ENCODE data around the gene SPEM1.
A peak's percentile ranks its signal among the peaks of the same experiment; 100 is the strongest.

SPEM1 gene

GRCh38 chr17:7419819-7420610 is at the start of gene SPEM1:
Gene SPEM1, plus strand, starts transcription at chr17:7420324. Its CDS starts 61 bp downstream, at chr17:7420385.
- DNase-seq: no peak

- DNase-seq: no peak
Measured at GRCh38 chr17:7370853-7371252, 49.3 kb upstream of the SPEM1 start.

- DNase-seq: no peak
Measured at GRCh38 chr17:7374353-7374752, 45.8 kb upstream of the SPEM1 start.

DNA sequence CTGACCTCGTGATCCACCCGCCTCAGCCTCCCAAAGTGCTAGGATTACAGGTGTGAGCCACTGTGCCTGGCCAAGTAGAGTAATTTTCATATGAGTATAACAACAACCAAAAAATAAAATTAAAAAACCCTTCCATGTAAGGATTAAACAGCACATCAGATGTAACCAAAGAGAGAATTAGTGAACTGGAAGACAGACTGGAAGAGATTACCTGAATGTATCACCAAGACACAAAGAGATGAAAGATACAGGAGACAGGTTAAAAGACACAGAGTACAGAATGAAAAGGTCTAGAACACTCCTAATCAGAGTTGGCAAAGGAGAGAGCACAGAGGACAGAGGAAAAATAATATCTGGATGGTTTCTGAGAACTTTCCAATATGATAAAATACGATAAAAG is 41.0 kb upstream of the SPEM1 start:
- DNase-seq: no peak

- DNase-seq: no peak
Measured at GRCh38 chr17:7380321-7380720, 39.8 kb upstream of the SPEM1 start.

GRCh38 chr17:7380855-7381683 is 39.1 kb upstream of the SPEM1 start, which contains the start of gene TNK1:
Gene TNK1, plus strand, starts transcription at chr17:7381089. Its CDS starts 1,838 bp downstream, at chr17:7382927.
- DNase-seq: no peak

GRCh38 chr17:7382901-7383300 is 37.2 kb upstream of the SPEM1 start:
- no peak for DNase-seq

DNA sequence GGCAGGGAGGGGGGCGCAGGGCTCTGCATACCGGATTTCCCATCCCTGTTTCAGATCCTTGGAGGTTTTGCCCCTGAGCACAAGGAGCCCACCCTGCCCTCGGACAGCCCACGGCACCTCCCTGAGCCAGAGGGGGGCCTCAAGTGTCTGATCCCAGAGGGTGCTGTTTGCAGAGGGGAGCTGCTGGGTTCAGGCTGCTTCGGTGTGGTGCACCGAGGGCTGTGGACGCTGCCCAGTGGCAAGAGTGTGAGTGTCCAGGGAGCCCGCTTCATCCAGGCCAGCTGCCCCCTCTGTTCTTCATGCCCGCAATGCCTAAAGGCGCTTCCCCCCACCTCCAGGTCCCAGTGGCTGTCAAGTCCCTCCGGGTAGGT is 36.8 kb upstream of the SPEM1 start:
- no peak for DNase-seq

DNA sequence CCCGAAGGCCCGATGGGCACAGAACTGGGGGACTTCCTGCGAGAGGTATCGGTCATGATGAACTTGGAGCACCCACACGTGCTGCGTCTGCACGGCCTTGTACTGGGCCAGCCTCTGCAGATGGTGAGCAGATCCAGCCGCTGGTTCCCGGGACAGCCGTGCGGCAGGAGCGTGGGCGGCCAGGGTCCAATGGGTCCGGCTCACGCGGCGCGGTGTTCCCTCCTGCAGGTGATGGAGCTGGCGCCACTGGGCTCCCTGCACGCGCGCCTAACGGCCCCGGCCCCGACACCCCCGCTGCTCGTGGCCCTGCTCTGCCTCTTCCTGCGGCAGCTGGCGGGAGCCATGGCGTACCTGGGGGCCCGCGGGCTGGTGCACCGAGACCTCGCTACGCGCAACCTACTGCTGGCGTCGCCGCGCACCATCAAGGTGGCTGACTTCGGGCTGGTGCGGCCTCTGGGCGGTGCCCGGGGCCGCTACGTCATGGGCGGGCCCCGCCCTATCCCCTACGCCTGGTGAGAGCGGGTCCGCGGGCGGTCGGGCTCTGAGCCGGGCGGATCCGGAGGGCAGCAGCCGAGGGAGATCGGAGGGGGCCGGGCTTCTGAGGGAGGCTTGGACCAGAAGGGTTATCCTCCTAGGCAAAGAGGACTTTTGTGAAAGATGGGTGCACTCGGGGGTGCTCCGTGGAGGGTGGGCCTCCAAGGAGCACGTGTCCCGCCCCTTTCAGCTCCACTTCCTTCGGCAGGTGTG is 36.2 kb upstream of the SPEM1 start:
- DNase-seq: no peak

GRCh38 chr17:7384489-7385081 is 35.5 kb upstream of the SPEM1 start:
- no peak for DNase-seq

- no peak for DNase-seq
Measured at GRCh38 chr17:7388856-7389255, 31.3 kb upstream of the SPEM1 start.

DNA sequence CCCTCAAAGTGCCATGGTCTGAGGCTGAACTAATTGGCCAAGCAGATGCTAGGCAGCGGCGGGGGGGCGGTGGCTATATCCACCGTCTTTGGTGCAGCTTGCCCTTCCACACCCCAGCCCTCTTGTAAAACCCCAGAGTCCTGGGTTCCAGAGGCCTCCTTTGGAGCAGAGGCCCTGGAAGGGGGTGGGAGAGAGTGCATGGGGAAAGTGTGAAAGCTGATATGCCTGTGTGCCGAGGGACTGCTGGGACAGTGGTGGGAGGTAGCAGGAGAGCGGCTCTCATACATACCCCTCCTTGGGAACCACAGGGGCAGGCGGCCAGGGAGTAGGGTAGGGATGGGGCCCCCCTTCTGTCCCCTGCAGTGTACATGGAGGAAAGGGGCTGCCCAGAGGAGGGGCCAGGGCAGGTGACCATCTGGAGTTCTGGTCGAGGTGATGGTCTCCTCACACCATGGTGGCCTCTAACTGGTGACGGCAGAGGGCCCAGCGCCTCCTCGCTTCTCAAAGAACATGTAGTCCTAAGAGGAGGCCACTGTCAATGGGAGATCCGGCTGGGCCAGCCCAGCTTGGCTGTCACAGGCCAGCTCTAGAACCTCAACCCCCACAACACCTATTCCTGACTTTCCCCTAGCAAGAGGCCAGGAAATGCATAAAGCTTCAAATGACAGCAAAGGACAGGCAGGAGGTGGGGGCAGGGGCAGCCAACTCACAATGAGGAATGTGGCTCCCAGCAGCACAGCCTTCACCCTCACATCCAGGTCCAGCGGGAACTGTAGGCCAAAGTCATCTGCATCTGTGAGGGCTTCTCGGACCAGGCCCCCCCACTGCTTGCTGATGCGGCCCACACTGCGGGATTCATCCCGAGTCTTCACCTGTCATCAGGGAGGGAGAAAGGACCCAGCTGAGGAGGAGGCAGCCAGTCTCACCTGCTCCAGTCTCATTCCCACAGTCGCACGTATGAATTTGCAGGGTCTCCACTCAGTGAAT is 29.9 kb upstream of the SPEM1 start:
- no peak for DNase-seq

DNA sequence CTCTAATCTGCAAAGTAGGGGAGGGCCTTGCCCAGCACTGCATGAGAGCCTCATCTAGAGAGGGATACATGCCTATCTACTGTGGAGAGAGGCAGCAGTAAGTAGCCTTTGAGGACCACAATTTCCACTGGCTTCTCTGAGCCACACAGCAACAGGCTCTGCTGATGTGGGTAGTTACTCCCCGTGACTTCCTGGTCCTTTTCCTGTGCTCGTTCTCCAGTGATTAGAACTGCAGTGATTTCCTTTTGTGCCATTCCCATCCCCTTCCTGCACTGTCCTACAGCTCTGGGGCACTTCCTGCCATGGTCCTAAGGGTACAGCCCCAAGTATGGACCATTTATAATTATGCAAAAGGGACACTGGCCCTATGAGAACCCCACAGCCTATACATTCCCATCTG is 28.8 kb upstream of the SPEM1 start:
- no peak for DNase-seq

DNA sequence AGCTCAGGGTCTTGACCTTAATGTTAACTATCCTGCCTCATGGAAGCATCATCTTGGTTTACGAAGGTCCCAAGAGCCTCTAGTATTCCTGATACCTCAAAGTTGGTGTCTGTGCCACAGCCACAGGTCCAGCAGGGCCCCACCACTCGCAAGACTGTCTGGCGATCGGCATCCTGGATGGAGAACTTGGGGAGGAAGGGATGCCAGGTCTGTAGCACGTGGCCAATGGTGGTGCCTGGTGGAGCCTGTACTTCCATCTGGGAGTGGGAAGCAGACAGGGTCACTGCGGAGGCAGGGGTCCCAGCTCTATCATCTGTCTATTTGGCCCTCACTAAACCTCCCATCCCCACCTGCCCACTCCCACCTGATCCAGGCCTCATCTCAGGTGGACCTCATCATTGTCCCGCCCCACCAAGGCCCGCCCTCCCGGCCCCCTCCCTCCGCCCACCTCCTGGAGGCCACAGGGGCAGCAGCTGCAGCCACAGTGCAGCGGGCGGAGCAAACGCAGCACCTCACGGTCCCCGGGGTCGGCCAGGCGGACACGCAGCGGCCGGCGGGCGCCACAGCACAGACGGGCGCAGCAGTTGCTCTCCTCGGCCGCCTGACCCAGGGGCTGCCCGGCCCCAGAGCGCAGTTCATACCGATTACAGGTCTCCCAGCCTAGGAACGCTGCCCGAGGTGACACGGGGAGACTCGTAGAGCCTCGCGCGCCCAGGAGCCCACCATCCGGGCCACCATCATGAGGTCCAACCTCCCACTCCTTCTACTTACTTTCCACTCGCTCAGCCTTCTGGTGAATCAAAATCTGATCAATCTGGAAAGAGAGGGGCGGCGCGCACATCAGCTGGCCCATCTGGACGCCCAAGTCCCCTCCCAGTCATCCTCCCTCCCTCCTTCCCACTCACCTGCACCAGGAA is 27.2 kb upstream of the SPEM1 start:
- no peak for DNase-seq

DNA sequence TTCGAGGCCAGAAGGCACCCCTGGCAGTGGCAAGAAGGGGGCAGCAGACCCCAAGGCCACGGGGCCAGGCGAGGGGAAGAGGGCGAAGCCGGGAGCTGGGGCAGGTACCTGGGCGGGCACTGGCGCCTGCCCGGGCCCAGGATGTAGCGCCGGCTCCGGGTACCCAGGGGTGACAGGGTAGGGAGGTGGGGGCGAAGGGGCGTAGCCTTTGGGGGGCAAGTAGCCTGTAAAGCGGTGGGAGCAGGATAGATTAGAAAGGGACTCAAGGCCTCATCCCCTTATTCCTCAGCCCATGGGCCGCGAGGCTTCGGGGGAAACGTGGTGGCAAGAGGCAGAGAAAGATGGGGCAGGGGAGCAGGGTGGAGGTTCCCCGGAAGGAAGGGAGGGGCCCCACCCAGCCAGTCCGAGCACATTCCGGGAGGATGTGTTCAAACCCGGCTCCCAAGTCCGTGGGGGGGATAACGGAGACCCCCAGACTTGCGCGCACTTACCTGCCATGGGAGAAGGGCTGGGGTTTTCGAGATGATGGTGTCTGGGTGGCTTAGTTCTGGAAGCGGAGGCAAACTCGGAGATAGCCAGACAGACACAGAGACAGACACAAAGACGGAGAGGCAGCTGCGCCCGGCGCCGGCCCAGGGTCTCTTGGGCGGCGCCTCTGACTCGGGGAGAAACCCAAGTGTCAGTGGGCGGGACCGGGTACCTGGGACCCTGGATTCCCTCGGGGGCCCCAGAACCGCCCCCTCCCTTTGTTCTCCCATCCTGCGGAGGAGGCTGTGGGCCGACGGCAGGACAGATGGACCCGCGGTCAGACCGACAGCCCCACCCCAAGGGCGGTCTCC is 26.3 kb upstream of the SPEM1 start:
- DNase-seq: no peak

DNA sequence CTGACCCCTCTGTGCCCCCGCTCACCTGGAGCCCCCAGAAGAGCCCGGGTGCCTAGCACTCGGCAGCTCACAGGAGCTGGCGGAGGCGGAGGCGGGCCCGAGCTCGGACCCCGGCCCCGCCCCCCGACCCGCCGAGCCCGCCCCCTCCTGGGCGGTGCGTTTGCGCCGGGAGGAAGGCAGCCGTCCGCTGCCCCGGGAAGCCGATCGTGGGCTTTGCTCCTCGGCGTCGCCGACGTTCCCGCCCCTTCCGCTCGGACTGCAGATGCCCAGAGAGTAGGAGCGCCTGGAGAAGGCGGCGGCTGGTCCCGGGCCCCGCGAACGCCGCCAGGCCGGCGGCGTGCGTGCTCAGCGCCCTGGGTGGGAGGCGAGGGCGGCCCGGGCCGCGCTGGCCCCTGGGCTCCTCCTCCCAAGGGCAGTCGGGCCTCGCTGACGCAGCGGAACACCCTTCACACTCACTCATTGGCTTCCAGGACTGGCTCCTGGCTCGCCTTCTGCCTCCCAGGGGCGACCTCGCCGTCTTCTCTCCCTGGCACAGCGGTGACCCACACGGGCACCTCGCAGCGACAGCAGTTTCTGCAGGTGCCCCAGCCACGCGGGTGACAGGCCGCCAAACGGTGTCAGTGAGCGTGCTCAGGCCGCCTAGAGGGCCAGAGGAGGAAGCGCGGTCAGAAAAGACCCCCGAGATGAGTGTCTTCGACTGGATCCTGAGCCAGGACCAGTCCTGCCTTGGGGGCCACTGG is 25.5 kb upstream of the SPEM1 start, which contains the start of gene PLSCR3:
Gene PLSCR3 (minus strand): TSS at position 74 of the 740 bp plus-strand sequence. CDS start 415 bp downstream, outside the sequence.
- peak; percentile 40 for DNase-seq

- no peak for DNase-seq
Measured at GRCh38 chr17:7396147-7396546, 24.0 kb upstream of the SPEM1 start.

DNA sequence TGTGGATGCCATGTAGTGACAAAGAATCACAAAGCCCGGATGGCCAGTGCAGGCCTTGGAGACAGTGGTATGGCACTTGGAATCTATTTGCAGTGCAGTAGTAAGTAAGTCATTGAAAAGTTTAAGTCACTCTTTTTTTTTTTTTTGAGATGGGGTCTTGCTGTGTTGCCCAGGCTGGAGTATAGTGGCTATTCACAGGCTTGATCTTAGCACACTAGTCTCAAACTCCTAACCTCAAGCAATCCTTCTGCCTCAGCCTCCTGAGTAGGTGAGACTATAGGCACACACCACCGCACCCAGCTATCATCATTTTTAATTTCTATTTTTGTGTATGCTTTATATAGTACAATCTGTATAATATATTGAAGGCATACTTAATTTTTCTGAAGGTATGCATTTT is 21.5 kb upstream of the SPEM1 start:
- DNase-seq: no peak
